Neuronal stem cell (in vitro differentiated cells): Measurements from ENCODE around the gene ZC3H12A.
A peak's percentile ranks its signal among the peaks of the same experiment; 100 is the strongest.

ENCODE experiments used
- DNase-seq: peaks from one replicate; pipeline ENCODE4 v3.0.0-alpha.2; 2013; ENCODE audit warnings: low spot score
- H2AFZ ChIP-seq: one replicate; pipeline ENCODE4 v1.6.1; 2013; ENCODE audit warnings: mild to moderate bottlenecking, low read length, inconsistent platforms
- H2AK5ac ChIP-seq: 2 replicates; pipeline ENCODE4 v1.6.1; 2013; ENCODE audit warnings: low read depth, mild to moderate bottlenecking, inconsistent platforms, low read length, moderate library complexity, mixed read lengths
- H2BK120ac ChIP-seq: 2 replicates; pipeline ENCODE4 v1.6.1; 2013; ENCODE audit warnings: low read depth, mild to moderate bottlenecking, inconsistent platforms, low read length, moderate library complexity, mixed read lengths
- H2BK12ac ChIP-seq: one replicate; pipeline ENCODE4 v1.6.1; 2013; ENCODE audit warnings: low read length, inconsistent platforms
- H2BK15ac ChIP-seq: 2 replicates; pipeline ENCODE4 v1.6.1; 2013; ENCODE audit warnings: mild to moderate bottlenecking, low read length, inconsistent platforms, mixed read lengths
- H2BK5ac ChIP-seq: one replicate; pipeline ENCODE4 v1.6.1; 2013; ENCODE audit warnings: inconsistent platforms, mild to moderate bottlenecking, low read length, moderate library complexity
- H3K14ac ChIP-seq: one replicate; pipeline ENCODE4 v1.6.1; 2013; ENCODE audit warnings: low read length, inconsistent platforms
- H3K18ac ChIP-seq: 2 replicates; pipeline ENCODE4 v1.6.1; 2013; ENCODE audit warnings: low read length, inconsistent platforms
- H3K23ac ChIP-seq: 2 replicates; pipeline ENCODE4 v1.6.1; 2013; ENCODE audit warnings: low read depth, mild to moderate bottlenecking, mixed read lengths, low read length, inconsistent platforms; ENCODE audit not compliant: poor library complexity
- H3K27ac ChIP-seq: replicated peaks from 3 replicates; pipeline ENCODE4 v1.5.1; 2013; ENCODE audit warnings: low read length, inconsistent platforms
- H3K27me3 ChIP-seq, 3 experiments: 2 replicates each; pipeline ENCODE4 v1.6.1; 2013; ENCODE audit warnings: low read length in 3 of 3, mild to moderate bottlenecking in 2 of 3, inconsistent platforms in 1 of 3, low read depth in 1 of 3, mixed read lengths in 1 of 3, moderate library complexity in 1 of 3; ENCODE audit not compliant: control insufficient read depth in 3 of 3, insufficient read depth in 3 of 3
- H3K36me3 ChIP-seq, 2 donors: replicated peaks in 1 of 2; 2 replicates each; pipeline ENCODE4 v1.6.1; 2013; ENCODE audit warnings: low read length in 2 of 2; ENCODE audit not compliant: control insufficient read depth in 2 of 2, insufficient read depth in 2 of 2
- H3K4ac ChIP-seq: 2 replicates; pipeline ENCODE4 v1.6.1; 2013; ENCODE audit warnings: inconsistent platforms, mild to moderate bottlenecking, low read length, moderate library complexity
- H3K4me1 ChIP-seq, 2 donors: 1 replicate in 1 of 2; 2 replicates in 1 of 2; pipeline ENCODE4 v1.6.1; 2013; ENCODE audit warnings: low read length in 2 of 2, low read depth in 1 of 2; ENCODE audit not compliant: control insufficient read depth in 2 of 2, insufficient read depth in 1 of 2
- H3K4me2 ChIP-seq: one replicate; pipeline ENCODE4 v1.6.1; 2013; ENCODE audit warnings: mild to moderate bottlenecking, low read length, inconsistent platforms; ENCODE audit not compliant: insufficient read depth, poor library complexity, severe bottlenecking
- H3K4me3 ChIP-seq, 2 donors: 2 replicates each; pipeline ENCODE4 v1.5.1; 2013; ENCODE audit warnings: low read length in 2 of 2, mild to moderate bottlenecking in 2 of 2, inconsistent platforms in 1 of 2, moderate library complexity in 1 of 2
- H3K79me1 ChIP-seq: one replicate; pipeline ENCODE4 v1.6.1; 2013; ENCODE audit warnings: low read depth, mild to moderate bottlenecking, inconsistent platforms, low read length, moderate library complexity
- H3K9ac ChIP-seq: one replicate; pipeline ENCODE4 v1.6.1; 2013; ENCODE audit warnings: mild to moderate bottlenecking, low read depth, low read length, inconsistent platforms; ENCODE audit not compliant: poor library complexity
- H3K9me3 ChIP-seq, 2 donors: replicated peaks in 1 of 2; 2 replicates each; pipeline versions ENCODE3 to v1.6.1; 2013; ENCODE audit warnings: low read length in 2 of 2, mild to moderate bottlenecking in 2 of 2, inconsistent platforms in 1 of 2, low read depth in 1 of 2, mixed read lengths in 1 of 2, moderate library complexity in 1 of 2; ENCODE audit not compliant: control insufficient read depth in 2 of 2, insufficient read depth in 1 of 2
- H4K8ac ChIP-seq: one replicate; pipeline ENCODE4 v1.6.1; 2013; ENCODE audit warnings: low read depth, mild to moderate bottlenecking, inconsistent platforms, low read length, moderate library complexity
- H4K91ac ChIP-seq: one replicate; pipeline ENCODE4 v1.6.1; 2013; ENCODE audit warnings: low read length, low read depth, mild to moderate bottlenecking, inconsistent platforms; ENCODE audit not compliant: poor library complexity
- WGBS, 2 donors: extraction: QIAGEN DNeasy Blood & Tissue Kit; methylation state at CpG; one replicate each; pipeline ENCODE4 v1.1.7; 2013; ENCODE audit warnings: missing lambda C conversion rate in 2 of 2, mixed read lengths in 1 of 2; ENCODE audit not compliant: insufficient read length in 2 of 2, insufficient replicate concordance in 1 of 2; ENCODE audit errors: extremely low coverage in 2 of 2; 5-methylcytosine and 5-hydroxymethylcytosine counted together

ZC3H12A gene

DNA sequence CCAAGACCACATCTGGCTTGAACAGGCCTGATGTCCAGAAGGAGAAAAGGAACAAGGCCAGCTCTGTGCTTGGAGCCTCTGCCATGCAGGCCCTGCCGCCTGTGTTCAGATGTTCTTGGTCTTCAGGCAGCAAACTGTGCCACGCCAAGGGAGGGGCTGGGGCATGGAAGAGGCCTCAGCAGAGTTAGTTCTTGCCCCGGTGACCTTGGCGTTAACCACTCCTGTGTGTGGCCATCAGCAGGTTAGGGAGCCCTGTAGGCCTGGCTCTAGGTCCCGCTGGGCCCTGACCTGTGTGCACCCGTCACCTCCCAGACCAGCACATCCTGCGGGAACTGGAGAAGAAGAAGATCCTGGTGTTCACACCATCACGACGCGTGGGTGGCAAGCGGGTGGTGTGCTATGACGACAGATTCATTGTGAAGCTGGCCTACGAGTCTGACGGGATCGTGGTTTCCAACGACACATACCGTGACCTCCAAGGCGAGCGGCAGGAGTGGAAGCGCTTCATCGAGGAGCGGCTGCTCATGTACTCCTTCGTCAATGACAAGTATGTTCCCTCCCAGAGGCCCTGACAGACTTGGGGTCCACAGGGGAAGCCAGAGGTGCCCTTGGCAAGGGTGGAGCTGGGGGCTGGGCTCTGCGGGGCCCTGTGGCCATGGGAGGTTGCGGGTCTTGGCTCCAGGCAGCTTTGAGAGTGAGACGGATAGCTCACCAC is 7.1 kb downstream of the ZC3H12A start:
- H2AFZ ChIP-seq = no peak overlapping the region
- peak overlapping the region; percentile 46 for H3K23ac ChIP-seq
- H3K14ac ChIP-seq = no peak overlapping the region
- no peak for DNase-seq
- no peak overlapping the region for H2BK5ac ChIP-seq
- H3K4me3 ChIP-seq = peak overlapping the region in 1 of 2 donors; percentile 27
- H3K18ac ChIP-seq = no peak overlapping the region
- peaks cover 23 to 70% of the 10 kb centered on the region in 2 donors for H3K36me3 ChIP-seq
- no peak overlapping the region for H3K9ac ChIP-seq
- no CpG with 5 or more reads among the region's 26 CpGs for WGBS, 2 donors
- no peak overlapping the region for H4K91ac ChIP-seq
- H3K27me3 ChIP-seq = no peaks in the 10 kb centered on the region
- no peak overlapping the region for H2AK5ac ChIP-seq
- H3K4ac ChIP-seq = no peak overlapping the region
- no peaks in the 10 kb centered on the region for H3K9me3 ChIP-seq
- H4K8ac ChIP-seq = no peak overlapping the region
- H2BK120ac ChIP-seq = no peak overlapping the region
- H3K79me1 ChIP-seq = no peaks in the 10 kb centered on the region
- no peak overlapping the region for H3K4me2 ChIP-seq
- H2BK12ac ChIP-seq = no peak overlapping the region
- peaks cover 7 to 19% of the 10 kb centered on the region in 2 donors for H3K4me1 ChIP-seq
- H3K27ac ChIP-seq = no peak overlapping the region
- no peak overlapping the region for H2BK15ac ChIP-seq

DNA sequence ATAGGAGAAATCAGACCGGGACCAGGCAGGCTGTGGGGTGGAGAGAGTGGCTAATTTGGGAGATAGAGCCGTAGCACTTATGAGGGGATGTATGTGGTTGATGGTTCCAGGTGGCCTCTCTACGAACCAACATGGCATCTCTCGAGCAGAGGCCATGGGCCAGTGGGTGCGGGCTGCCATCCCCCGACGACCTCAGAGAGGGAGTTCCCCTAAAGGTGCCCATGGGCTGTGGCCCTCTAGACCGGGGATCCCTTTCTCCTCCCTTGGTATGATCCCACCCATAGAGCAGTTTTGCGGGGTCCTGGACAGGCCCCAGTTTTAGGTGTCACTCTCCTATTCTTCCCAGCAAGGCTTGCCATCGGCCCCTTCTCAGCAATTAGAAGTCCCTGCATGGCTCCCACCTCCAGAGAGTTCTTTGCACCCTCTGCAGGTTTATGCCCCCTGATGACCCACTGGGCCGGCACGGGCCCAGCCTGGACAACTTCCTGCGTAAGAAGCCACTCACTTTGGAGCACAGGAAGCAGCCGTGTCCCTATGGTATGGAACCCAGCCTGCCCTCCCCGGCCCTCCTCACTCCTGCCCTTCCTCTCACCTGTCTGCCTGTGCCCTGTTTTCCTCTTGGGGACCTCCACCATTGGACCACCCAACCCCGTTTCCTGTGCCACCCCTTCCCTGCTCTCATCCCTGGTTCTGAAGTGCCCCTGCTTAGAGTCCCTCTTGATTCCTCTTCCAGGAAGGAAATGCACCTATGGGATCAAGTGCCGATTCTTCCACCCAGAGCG is 7.8 kb downstream of the ZC3H12A start:
- Histone ChIP-seq H3K4me3 (no peak overlapping the region), H3K9me3 (no peaks in the 10 kb centered on the region), H3K4me1 (peaks cover 4 to 15% of the 10 kb centered on the region in 2 donors), H3K4ac (no peak overlapping the region), H3K27me3 (no peaks in the 10 kb centered on the region), H2BK15ac (no peak overlapping the region), H2BK120ac (no peak overlapping the region), H4K8ac (no peak overlapping the region), H3K9ac (no peak overlapping the region), H3K23ac (no peak overlapping the region), H2BK5ac (no peak overlapping the region), H2BK12ac (no peak overlapping the region), H2AK5ac (no peak overlapping the region), H3K27ac (no peak overlapping the region), H3K36me3 (peaks cover 25 to 73% of the 10 kb centered on the region in 2 donors), H3K79me1 (no peaks in the 10 kb centered on the region), H4K91ac (no peak overlapping the region), H3K18ac (no peak overlapping the region), H3K14ac (no peak overlapping the region), H3K4me2 (no peak overlapping the region), H2AFZ (no peak overlapping the region)
- DNase-seq = no peak
- no CpG with 5 or more reads among the region's 18 CpGs for WGBS, 2 donors

DNA sequence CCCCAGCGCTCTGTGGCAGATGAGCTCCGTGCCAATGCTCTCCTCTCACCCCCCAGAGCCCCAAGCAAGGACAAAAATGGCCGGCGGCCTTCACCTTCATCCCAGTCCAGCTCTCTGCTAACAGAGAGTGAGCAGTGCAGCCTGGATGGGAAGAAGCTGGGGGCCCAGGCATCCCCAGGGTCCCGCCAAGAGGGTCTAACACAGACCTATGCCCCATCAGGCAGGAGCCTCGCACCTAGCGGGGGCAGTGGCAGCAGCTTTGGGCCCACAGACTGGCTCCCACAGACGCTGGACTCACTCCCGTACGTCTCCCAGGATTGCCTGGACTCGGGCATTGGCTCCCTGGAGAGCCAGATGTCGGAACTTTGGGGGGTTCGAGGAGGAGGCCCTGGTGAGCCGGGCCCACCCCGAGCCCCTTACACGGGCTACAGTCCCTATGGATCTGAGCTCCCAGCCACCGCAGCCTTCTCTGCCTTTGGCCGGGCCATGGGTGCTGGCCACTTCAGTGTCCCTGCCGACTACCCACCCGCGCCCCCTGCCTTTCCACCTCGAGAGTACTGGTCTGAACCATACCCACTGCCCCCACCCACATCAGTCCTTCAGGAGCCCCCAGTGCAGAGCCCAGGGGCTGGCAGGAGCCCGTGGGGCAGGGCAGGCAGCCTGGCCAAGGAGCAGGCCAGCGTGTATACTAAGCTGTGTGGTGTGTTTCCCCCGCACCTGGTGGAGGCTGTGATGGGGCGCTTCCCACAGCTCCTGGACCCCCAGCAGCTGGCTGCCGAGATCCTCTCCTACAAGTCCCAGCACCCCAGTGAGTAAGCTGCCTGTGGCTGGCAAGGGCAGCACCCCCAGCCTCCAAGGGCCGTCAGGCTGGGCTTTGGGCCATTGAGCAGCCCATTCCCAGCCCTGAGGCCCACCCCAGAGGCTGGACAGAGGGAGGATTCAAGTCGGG is 8.7 kb downstream of the ZC3H12A start:
- H3K9ac ChIP-seq = no peak overlapping the region
- no peaks in the 10 kb centered on the region for H3K27me3 ChIP-seq
- no peaks in the 10 kb centered on the region for H3K9me3 ChIP-seq
- no peak overlapping the region for H2BK120ac ChIP-seq
- H2AK5ac ChIP-seq = no peak overlapping the region
- H2BK15ac ChIP-seq = no peak overlapping the region
- H3K18ac ChIP-seq = no peak overlapping the region
- no peak overlapping the region for H4K91ac ChIP-seq
- H3K27ac ChIP-seq = no peak overlapping the region
- no peak overlapping the region for H2BK12ac ChIP-seq
- no peak overlapping the region for H2AFZ ChIP-seq
- DNase-seq = no peak
- no peaks in the 10 kb centered on the region for H3K79me1 ChIP-seq
- no CpG with 5 or more reads among the region's 29 CpGs for WGBS, 2 donors
- H3K4me2 ChIP-seq = no peak overlapping the region
- H3K4ac ChIP-seq = no peak overlapping the region
- no peak overlapping the region for H3K14ac ChIP-seq
- no peak overlapping the region for H2BK5ac ChIP-seq
- no peak overlapping the region for H4K8ac ChIP-seq
- no peak overlapping the region for H3K4me3 ChIP-seq
- H3K23ac ChIP-seq = no peak overlapping the region
- H3K36me3 ChIP-seq = peaks cover 26 to 70% of the 10 kb centered on the region in 2 donors
- H3K4me1 ChIP-seq = peaks cover 2 to 9% of the 10 kb centered on the region in 2 donors
